Ishikawa (cell line): Measurements from ENCODE around the gene ITGA11.

Experiments used
- CEBPB ChIP-seq: IDR thresholded peaks from 2 replicates; pipeline ENCODE4 v1.6.1; 2012
- EGR1 ChIP-seq: IDR thresholded peaks from 2 replicates; pipeline ENCODE4 v1.6.1; 2012
- EP300 ChIP-seq: IDR thresholded peaks from 2 replicates; pipeline ENCODE4 v1.6.1; 2012; ENCODE audit warnings: borderline replicate concordance
- FOXM1 ChIP-seq: IDR thresholded peaks from 2 replicates; pipeline ENCODE4 v1.6.1; 2012; ENCODE audit warnings: low read depth, borderline replicate concordance
- NFIC ChIP-seq: IDR thresholded peaks from 2 replicates; pipeline ENCODE4 v1.6.1; 2012
- TAF1 ChIP-seq: IDR thresholded peaks from 2 replicates; pipeline ENCODE4 v1.6.1; 2012; ENCODE audit warnings: low read depth, mild to moderate bottlenecking
- TEAD4 ChIP-seq: IDR thresholded peaks from 2 replicates; pipeline ENCODE4 v1.6.1; 2012
- ZBTB7A ChIP-seq: IDR thresholded peaks from 2 replicates; pipeline ENCODE4 v1.6.1; 2012; ENCODE audit warnings: low read depth
- TF ChIP-seq, protein P1 (sequence below): IDR thresholded peaks from 2 replicates; pipeline ENCODE4 v1.6.1; 2012; ENCODE audit warnings: low read depth, mild to moderate bottlenecking
- TF ChIP-seq, protein P2 (sequence below): IDR thresholded peaks from 2 replicates; pipeline ENCODE4 v1.6.1; 2012

DNA sequence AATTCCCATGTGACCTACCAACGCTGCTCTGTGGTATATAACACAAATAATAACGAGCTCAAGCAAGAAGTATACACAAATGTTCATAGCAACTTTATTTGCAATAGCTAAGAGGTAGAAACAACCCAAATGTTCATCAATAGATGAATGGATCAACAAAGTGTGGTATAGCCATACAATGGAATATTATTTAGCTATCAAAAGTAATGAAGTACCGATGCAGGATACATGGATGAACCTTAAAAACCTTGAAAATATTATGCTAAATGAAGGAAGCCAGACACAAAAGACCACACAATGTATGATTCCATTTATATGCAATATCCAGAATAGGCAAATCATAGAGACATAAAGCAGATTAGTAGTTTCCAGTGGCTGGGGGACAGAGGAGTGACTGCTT lies 170.0 kb downstream of the ITGA11 start:
- TF ChIP-seq, protein P1, sequence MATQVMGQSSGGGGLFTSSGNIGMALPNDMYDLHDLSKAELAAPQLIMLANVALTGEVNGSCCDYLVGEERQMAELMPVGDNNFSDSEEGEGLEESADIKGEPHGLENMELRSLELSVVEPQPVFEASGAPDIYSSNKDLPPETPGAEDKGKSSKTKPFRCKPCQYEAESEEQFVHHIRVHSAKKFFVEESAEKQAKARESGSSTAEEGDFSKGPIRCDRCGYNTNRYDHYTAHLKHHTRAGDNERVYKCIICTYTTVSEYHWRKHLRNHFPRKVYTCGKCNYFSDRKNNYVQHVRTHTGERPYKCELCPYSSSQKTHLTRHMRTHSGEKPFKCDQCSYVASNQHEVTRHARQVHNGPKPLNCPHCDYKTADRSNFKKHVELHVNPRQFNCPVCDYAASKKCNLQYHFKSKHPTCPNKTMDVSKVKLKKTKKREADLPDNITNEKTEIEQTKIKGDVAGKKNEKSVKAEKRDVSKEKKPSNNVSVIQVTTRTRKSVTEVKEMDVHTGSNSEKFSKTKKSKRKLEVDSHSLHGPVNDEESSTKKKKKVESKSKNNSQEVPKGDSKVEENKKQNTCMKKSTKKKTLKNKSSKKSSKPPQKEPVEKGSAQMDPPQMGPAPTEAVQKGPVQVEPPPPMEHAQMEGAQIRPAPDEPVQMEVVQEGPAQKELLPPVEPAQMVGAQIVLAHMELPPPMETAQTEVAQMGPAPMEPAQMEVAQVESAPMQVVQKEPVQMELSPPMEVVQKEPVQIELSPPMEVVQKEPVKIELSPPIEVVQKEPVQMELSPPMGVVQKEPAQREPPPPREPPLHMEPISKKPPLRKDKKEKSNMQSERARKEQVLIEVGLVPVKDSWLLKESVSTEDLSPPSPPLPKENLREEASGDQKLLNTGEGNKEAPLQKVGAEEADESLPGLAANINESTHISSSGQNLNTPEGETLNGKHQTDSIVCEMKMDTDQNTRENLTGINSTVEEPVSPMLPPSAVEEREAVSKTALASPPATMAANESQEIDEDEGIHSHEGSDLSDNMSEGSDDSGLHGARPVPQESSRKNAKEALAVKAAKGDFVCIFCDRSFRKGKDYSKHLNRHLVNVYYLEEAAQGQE, result no peak
- TF ChIP-seq TEAD4 (no peak), EGR1 (no peak), FOXM1 (no peak), CEBPB (no peak), TAF1 (no peak), EP300 (no peak), NFIC (no peak), ZBTB7A (no peak)
- TF ChIP-seq, protein P2, sequence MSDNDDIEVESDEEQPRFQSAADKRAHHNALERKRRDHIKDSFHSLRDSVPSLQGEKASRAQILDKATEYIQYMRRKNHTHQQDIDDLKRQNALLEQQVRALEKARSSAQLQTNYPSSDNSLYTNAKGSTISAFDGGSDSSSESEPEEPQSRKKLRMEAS, result no peak
